BJ (cell line): ENCODE measurements around the gene MRPS10. TPM values are rescaled to one million over a fixed set of nuclear protein-coding genes. Genes with fewer than 3 reads are reported as not detected.

Experiments
- CTCF ChIA-PET: fragments of 350-600 bp; formaldehyde crosslinking; extraction: SDS; loops from one replicate; lab custom pipeline; 2021; ENCODE audit warnings: antibody characterized with exemption, inconsistent platforms; lab: Yijun Ruan, JAX
- POLR2A ChIA-PET: fragments of 300-600 bp; sonication (Branson Sonifier 250); formaldehyde crosslinking; extraction: SDS; loops from one replicate; lab custom pipeline; 2021; ENCODE audit warnings: antibody characterized with exemption; lab: Charles Lee
- DNase-seq: peaks from one replicate; pipeline ENCODE4 v3.0.0-alpha.2; 2011; ENCODE audit warnings: low read depth
- H3K27me3 ChIP-seq: 2 replicates; pipeline ENCODE4 v1.6.0; 2011; ENCODE audit warnings: low read length; ENCODE audit not compliant: control insufficient read depth, insufficient read depth
- H3K36me3 ChIP-seq: 2 replicates; pipeline ENCODE4 v1.5.1; 2011; ENCODE audit warnings: low read length; ENCODE audit not compliant: control insufficient read depth, insufficient read depth
- H3K4me3 ChIP-seq: 2 replicates; pipeline ENCODE4 v1.5.1; 2011; ENCODE audit warnings: low read depth, mild to moderate bottlenecking, control low read depth, low read length
- polyA plus RNA-seq: library from polyadenylated mRNA; depleted of rRNA; stranded (reverse); fragments of >200 nt; gene quantifications from 2 replicates; pipeline ENCODE4 v1.2.3, GENCODE V29; 2011
- TF ChIP-seq, protein P1 (sequence below): IDR thresholded peaks from 2 replicates; pipeline ENCODE4 v1.5.1; 2011; ENCODE audit warnings: low read depth, mild to moderate bottlenecking, control low read depth, inconsistent platforms, low read length, moderate library complexity; ENCODE audit not compliant: insufficient read depth

MRPS10 gene
- polyA plus RNA-seq, 1 experiment = 26.4 TPM

DNA sequence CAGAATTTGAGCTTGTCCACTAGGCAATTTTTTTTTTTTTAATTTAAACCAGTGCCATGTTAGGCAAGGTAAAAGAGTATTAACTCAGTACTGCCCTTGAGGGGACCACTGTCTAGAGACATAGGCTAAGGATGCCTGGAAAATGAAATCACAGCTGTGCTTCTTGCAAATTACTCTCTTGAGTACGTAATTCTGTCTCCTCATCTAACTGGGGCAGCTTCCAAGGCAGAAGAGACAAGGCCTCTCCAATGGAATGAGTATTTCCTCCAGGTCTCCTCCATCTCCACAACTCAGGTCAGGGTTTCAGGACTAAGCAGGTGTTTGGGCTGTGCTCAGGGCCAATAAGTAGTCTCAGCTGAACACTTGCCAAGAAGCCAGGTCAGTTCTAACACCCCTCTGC is 33.8 kb upstream of the MRPS10 start:
- H3K36me3 ChIP-seq = peaks cover 12% of the 10 kb centered on the region
- ChIA-PET POLR2A (no interaction called here), CTCF (interaction anchor here (0.8 to 1.3 kb wide), 3 partner anchors 12 to 300 kb away, joined by 3 to 5 read pairs (median 3); no protein-coding TSS in a partner anchor)
- DNase-seq = peak; percentile 20
- no peak overlapping the region for H3K4me3 ChIP-seq
- no peaks in the 10 kb centered on the region for H3K27me3 ChIP-seq
- TF ChIP-seq, protein P1, sequence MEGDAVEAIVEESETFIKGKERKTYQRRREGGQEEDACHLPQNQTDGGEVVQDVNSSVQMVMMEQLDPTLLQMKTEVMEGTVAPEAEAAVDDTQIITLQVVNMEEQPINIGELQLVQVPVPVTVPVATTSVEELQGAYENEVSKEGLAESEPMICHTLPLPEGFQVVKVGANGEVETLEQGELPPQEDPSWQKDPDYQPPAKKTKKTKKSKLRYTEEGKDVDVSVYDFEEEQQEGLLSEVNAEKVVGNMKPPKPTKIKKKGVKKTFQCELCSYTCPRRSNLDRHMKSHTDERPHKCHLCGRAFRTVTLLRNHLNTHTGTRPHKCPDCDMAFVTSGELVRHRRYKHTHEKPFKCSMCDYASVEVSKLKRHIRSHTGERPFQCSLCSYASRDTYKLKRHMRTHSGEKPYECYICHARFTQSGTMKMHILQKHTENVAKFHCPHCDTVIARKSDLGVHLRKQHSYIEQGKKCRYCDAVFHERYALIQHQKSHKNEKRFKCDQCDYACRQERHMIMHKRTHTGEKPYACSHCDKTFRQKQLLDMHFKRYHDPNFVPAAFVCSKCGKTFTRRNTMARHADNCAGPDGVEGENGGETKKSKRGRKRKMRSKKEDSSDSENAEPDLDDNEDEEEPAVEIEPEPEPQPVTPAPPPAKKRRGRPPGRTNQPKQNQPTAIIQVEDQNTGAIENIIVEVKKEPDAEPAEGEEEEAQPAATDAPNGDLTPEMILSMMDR = no peak

DNA sequence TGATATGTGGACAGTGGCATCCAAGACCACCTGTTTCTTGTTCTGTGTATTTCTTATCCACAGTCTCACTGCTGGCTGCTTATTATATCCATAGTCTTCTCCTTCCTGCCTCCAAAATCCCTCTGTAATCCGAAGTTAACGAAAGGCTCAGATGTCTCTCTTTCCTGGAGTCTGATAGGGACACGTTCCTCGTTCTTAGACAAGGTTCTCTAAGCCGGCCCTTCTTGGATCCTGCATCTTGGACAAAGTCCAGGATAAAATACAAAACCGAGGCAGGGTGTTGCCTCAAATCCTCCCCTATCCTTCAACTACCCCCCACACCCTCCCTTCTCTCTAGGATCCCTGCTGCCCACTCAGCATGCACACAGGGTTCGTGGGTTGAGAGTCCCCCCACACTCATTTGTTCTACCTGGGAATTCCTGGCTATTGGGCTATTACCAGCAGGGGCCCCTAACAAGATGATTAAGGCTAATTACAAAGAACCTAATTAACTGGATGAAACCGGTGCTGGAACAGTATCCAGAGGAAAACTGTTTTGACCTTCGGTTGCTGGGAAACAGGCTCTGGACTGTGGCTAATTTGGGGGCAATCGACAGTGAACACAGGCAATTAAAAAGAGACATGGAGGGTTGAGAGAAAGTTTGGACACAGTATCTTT is 32.7 kb upstream of the MRPS10 start:
- Histone ChIP-seq H3K36me3 (peaks cover 12% of the 10 kb centered on the region), H3K4me3 (no peak overlapping the region), H3K27me3 (no peaks in the 10 kb centered on the region)
- ChIA-PET CTCF (interaction anchor here (1.3 kb wide), 1 partner anchor 13 kb away, joined by 5 read pairs; no protein-coding TSS in a partner anchor), POLR2A (no interaction called here)
- TF ChIP-seq, protein P1 = no peak
- no peak for DNase-seq

DNA sequence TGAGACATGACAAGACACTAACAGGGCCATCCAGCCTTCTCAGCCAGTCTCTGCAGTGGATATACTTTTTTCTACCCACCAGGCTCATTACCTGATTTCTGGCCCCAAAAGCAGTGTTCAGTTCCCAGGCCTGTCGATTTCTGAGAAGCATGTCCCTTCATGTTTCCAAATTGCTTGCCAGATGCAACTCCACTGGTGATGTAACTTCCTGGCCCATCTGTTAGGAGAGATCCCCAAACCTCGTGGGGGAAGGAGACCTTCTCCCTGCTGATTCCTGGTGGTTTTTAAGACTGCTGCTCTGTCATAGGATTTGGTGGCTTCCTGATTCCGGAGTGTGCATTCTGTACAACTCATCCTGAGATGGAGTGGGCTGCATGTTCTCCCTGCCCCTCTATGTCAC is 31.6 kb upstream of the MRPS10 start:
- Histone ChIP-seq H3K4me3 (no peak overlapping the region), H3K36me3 (peaks cover 13% of the 10 kb centered on the region), H3K27me3 (no peaks in the 10 kb centered on the region)
- ChIA-PET CTCF (interaction anchor here (0.8 to 1.5 kb wide), 2 partner anchors 12 to 156 kb away, joined by 3 to 4 read pairs; no protein-coding TSS in a partner anchor), POLR2A (no interaction called here)
- DNase-seq = no peak
- TF ChIP-seq, protein P1 = no peak

DNA sequence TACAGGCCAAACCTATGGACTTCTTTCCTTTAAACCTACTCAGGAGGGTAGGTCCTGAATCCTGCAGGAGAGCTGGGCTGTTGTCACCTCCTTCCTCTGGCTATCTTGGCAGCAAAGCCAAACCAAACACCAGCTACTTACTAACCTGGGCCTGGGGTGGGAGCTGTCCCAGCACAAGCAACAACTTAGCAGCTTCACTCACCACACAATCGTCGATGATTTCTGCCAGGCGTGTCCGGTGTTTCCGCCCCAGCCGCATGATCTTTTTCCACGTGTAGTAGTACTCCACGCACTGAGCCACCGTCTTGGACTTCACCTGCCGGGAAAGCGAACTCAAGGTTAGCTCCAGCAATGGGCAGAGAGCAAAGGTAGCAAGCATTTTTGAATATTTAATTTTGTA is 25.4 kb upstream of the MRPS10 start:
- Histone ChIP-seq H3K27me3 (no peaks in the 10 kb centered on the region), H3K36me3 (peaks cover 10% of the 10 kb centered on the region), H3K4me3 (no peak overlapping the region)
- TF ChIP-seq, protein P1 = no peak
- DNase-seq = no peak
- CTCF ChIA-PET = interaction anchor here (1.6 kb wide), 1 partner anchor 29 kb away, joined by 4 read pairs; no protein-coding TSS in a partner anchor
- POLR2A ChIA-PET = no interaction called here

DNA sequence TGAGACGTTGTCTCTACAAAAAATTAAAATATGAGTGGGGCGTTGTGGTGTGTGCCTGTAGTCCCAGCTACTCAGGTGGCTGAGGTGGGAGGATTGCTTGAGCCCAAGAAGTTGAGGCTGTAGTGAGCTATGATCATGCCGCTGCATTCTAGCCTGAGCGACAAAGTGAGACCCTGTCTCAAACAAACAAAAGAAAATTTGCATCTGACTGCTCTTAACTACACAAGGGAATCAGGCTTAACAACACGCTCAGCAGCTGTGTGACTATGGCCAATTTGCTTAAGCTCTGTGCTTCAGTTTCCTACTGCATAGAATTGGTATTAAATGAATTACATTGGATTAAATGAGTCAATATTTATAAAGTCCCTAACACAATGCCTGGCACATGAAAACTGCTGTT is 24.3 kb upstream of the MRPS10 start:
- ChIA-PET CTCF (interaction anchor here (0.9 kb wide), 1 partner anchor 13 kb away, joined by 5 read pairs; no protein-coding TSS in a partner anchor), POLR2A (no interaction called here)
- TF ChIP-seq, protein P1 = no peak
- DNase-seq = no peak
- Histone ChIP-seq H3K36me3 (peaks cover 9% of the 10 kb centered on the region), H3K27me3 (no peaks in the 10 kb centered on the region), H3K4me3 (no peak overlapping the region)
